ENCODE measurements around the gene FOXO6. TPM values are rescaled to one million over a fixed set of nuclear protein-coding genes. Genes with fewer than 3 reads are reported as not detected.

Gene FOXO6
- total and polyA plus RNA-seq, 2 experiments from 2014 or later, result 0.68 to 4.2 TPM

DNA sequence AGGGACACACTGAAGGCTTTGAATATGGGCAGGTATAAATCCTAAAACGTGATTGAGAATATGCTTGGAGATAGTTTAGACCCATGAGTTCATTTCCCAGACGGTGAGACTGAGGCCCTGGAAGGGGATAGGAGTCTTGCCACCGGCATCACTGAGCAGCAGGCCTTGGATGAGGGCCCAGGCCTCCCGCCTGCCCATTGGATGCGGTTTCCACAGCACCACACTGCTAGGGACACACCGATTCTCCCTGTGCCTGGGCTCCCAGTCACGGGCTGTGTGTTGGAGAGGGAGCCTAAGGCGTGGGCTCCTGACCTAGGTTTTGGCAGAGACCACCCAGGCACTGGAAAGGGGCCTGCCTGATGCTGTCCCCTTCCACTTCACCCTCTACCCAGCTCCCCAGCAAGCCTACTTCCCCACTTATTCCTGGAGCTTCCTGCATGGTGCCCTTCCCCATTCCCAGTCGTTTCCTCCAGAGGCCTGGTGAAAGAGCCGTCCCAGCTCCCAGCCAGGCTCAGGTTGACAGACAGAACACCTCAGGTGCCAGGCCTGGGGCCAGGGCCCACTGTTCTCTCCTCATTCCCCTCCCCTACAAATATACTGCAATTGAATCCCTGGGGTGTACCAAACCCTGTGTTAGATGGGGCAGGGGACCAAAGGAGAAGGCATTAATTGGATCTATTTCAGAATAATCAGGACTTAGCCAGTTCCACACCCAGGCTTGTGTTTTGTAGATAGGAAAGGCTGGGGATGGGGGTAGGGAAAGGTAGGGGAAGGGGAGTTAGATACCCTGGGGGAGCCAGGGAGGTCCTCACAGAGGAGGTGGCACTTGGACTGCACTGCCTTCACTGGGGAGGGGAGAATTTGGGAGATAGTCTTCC lies 3.4 kb downstream of the FOXO6 start (continued):
- TF ChIP-seq ZNF462 (CRISPR knock-in tag; IDR thresholded peaks at IDR 0.05) (no peak), CTCF (conservative IDR thresholded peaks at IDR 0.05; ENCODE audit: low read depth in 2 of 2) (no peak)

- Mint-ChIP-seq H3K36me3 (ENCODE audit: low read depth) (no peaks in the 10 kb centered on the region), H3K27ac (no peak overlapping the region), H3K27me3 (ENCODE audit: insufficient read depth, low read depth, poor library complexity) (peaks cover 54% of the 10 kb centered on the region), H3K9me3 (no peaks in the 10 kb centered on the region), H3K4me1 (peaks cover 57% of the 10 kb centered on the region), H3K4me3 (peak overlapping the region; percentile 41; the same call in 2 of the 3 replicates)
- no peaks in the 10 kb centered on the region; the same call in 1 of the 2 replicates for H4K20me1 ChIP-seq (replicated peaks; ENCODE audit: insufficient read depth)
- H3K4me1 ChIP-seq (ENCODE audit: insufficient read depth), result peaks cover 47% of the 10 kb centered on the region
- H3F3A ChIP-seq (replicated peaks; ENCODE audit: low read depth), result 0 out of 2 replicates have a peak, but pooled peaks cover 4% of the 10 kb centered on the region
- H3K9me2 ChIP-seq (ENCODE audit: insufficient read depth), result no peaks in the 10 kb centered on the region
- no peak overlapping the region for H2AFZ ChIP-seq
- no peak for ATAC-seq
- H3K27ac ChIP-seq (ENCODE audit: low read depth), result no peak overlapping the region
- H3K4me3 ChIP-seq, result no peak overlapping the region
- no peaks in the 10 kb centered on the region for H3K36me3 ChIP-seq (ENCODE audit: insufficient read depth)
- peak overlapping the region; percentile 95 for H3K4me2 ChIP-seq
- no peaks in the 10 kb centered on the region for H3K79me2 ChIP-seq (replicated peaks; ENCODE audit: insufficient read depth)
- no peak for DNase-seq (ENCODE audit: low spot score)
- H3K27me3 ChIP-seq (ENCODE audit: insufficient read depth), result peaks cover 75% of the 10 kb centered on the region
- TF ChIP-seq ZNF114 (CRISPR knock-in tag; IDR thresholded peaks at IDR 0.05) (no peak), NANOG (IDR thresholded peaks at IDR 0.05; ENCODE audit: borderline replicate concordance) (no peak), JUNB (IDR thresholded peaks at IDR 0.05; ENCODE audit: unreplicated experiment) (no peak), STAT1 (IDR thresholded peaks at IDR 0.05; ENCODE audit: unreplicated experiment) (no peak)
- TF ChIP-seq, protein P1, sequence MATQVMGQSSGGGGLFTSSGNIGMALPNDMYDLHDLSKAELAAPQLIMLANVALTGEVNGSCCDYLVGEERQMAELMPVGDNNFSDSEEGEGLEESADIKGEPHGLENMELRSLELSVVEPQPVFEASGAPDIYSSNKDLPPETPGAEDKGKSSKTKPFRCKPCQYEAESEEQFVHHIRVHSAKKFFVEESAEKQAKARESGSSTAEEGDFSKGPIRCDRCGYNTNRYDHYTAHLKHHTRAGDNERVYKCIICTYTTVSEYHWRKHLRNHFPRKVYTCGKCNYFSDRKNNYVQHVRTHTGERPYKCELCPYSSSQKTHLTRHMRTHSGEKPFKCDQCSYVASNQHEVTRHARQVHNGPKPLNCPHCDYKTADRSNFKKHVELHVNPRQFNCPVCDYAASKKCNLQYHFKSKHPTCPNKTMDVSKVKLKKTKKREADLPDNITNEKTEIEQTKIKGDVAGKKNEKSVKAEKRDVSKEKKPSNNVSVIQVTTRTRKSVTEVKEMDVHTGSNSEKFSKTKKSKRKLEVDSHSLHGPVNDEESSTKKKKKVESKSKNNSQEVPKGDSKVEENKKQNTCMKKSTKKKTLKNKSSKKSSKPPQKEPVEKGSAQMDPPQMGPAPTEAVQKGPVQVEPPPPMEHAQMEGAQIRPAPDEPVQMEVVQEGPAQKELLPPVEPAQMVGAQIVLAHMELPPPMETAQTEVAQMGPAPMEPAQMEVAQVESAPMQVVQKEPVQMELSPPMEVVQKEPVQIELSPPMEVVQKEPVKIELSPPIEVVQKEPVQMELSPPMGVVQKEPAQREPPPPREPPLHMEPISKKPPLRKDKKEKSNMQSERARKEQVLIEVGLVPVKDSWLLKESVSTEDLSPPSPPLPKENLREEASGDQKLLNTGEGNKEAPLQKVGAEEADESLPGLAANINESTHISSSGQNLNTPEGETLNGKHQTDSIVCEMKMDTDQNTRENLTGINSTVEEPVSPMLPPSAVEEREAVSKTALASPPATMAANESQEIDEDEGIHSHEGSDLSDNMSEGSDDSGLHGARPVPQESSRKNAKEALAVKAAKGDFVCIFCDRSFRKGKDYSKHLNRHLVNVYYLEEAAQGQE (IDR thresholded peaks at IDR 0.05; ENCODE audit: unreplicated experiment), result no peak
Measured at GRCh38 chr1:41365320-41365633, 4.0 kb downstream of the FOXO6 start.
